GM10266 (cell line): ENCODE data around the gene ANAPC13.

ENCODE experiments used
- DNase-seq: peaks from one replicate; pipeline ENCODE4 v3.0.0; 2012; ENCODE audit errors: extremely low spot score
- TF ChIP-seq, protein P1 (sequence below): IDR thresholded peaks from 2 replicates; pipeline ENCODE4 v1.5.1; 2012; ENCODE audit warnings: mild to moderate bottlenecking, low read depth; ENCODE audit not compliant: control insufficient read depth, insufficient read depth; ENCODE audit errors: missing control alignments

Gene ANAPC13

DNA sequence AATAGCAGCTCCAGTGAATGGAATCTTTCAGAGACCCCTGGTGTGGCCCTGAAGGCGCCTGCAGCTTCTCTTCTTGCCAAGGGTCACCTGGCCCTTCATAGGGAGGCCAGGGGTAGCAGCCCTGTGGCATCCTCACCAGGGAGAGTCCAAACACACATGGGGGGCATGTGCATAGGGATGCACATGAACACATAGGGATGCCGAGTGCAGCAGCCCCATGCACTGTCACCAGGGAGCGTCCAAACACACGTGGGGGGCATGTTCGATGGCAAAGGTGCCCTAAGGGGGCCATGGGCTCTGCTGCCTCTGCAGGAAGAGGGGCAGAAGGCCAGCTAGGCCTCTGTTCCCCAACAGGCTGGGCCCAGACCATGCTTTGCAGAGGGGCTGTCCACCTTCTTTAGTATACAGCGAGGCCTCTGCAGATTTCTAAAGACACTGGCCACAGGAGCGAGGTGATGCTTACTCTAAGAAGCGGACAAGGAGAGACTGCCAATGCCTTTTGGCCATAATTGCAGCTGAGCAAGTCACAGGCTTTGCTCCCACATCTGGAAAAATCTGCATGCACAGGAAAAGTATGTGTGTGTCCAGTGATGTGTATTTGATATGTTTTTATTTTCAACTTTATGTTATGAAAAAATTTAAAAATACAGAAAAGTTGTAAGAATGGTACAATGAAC, 21.0 kb downstream of the ANAPC13 start:
- no peak for DNase-seq
- TF ChIP-seq, protein P1, sequence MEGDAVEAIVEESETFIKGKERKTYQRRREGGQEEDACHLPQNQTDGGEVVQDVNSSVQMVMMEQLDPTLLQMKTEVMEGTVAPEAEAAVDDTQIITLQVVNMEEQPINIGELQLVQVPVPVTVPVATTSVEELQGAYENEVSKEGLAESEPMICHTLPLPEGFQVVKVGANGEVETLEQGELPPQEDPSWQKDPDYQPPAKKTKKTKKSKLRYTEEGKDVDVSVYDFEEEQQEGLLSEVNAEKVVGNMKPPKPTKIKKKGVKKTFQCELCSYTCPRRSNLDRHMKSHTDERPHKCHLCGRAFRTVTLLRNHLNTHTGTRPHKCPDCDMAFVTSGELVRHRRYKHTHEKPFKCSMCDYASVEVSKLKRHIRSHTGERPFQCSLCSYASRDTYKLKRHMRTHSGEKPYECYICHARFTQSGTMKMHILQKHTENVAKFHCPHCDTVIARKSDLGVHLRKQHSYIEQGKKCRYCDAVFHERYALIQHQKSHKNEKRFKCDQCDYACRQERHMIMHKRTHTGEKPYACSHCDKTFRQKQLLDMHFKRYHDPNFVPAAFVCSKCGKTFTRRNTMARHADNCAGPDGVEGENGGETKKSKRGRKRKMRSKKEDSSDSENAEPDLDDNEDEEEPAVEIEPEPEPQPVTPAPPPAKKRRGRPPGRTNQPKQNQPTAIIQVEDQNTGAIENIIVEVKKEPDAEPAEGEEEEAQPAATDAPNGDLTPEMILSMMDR: no peak

DNA sequence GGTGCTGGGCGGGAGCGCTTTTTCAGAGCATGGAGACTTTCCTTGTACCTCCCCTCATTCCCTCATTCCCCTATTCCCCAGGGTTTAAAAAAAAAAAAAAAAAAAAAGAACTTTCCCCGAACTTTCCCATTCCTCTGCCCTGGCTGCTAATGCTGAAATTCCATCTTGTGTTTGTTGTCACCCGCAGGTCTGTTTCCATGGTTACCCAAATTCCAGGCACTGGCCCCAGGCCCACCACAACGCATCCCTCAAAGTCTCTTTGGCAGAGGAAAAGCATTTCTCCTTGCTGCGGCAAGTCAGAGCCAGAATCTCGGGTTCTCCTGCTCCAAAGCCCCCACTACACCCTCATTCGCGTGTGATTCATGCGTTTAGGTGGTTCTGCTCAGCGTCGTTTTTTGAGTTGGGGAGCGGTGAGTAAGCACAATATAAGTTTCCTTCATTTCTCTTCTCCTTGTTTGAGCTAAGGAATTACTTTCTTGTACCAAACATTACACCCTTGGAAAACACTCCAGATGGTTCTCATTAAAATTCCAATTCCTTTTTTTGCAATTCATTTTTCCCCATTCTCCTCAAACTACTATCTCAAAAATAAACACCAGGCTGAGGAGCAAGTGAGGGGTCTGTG, 21.6 kb downstream of the ANAPC13 start:
- TF ChIP-seq, protein P1: no peak
- DNase-seq: no peak

DNA sequence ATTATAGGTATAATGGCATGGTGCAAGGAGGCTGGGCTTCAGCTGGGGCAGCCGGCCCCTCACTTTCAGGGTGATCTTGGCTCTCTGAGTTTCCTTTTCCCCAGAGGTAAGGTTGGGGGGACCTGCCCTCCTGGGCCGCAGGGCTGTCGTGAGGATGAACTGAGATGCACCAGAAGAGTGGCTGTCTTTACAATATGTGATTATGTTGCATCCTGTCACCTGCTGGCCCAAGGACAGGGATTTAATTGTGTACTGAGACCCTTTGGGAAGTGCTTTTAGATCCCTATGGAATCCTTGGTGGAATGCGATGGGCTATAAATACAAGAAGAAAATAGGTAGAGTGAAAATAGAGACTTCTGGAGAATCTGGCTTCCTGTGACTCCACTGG, 22.1 kb downstream of the ANAPC13 start:
- TF ChIP-seq, protein P1: no peak
- no peak for DNase-seq

DNA sequence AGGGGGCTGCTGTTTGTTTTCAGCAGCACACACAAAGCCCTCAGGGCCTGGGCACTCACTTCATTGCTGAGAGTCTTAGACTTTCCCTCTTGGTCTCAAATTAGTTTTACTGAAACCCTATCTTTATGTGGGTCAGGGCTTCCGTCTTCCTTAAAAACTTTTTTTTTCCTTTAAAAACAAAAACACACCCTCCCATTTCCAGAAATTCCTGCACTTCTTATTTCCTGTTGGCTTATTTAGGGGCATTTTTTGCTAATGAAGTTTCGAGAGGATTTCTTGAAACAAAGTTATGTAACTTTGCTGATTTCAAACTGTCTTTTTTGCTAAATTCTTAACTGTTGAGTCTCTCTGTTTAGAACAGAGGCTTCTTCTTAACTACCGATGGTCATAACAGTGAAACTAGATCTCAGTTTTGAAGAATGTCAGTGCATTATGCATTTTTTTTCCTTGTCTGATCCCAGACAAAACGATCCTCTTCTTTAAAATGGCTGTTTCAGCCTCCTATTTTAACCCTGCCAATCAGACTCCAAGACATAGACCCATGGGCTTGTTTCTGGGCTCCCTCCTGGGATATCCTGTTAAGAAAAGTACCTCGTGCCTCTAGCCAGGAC, 23.3 kb downstream of the ANAPC13 start:
- TF ChIP-seq, protein P1: no peak
- DNase-seq: no peak

DNA sequence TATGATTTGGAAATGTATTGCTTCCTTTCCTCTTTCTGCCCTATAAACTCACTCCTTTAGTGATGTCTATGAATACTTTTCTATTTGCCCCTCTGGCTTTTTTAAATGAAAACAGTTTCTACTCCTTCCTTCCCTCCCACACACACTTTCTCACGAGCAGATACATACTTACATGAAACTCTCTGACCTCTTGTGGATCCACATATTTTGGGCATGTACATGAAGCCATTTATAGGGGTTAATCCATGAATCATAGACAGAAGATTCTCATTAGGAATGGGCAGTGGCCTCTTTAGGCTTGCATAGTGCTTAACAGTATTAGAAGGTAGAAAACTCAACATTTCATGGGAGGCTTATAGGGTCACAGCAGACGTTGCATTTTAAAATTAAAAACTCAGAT, 24.8 kb downstream of the ANAPC13 start:
- DNase-seq: no peak
- TF ChIP-seq, protein P1: no peak

DNA sequence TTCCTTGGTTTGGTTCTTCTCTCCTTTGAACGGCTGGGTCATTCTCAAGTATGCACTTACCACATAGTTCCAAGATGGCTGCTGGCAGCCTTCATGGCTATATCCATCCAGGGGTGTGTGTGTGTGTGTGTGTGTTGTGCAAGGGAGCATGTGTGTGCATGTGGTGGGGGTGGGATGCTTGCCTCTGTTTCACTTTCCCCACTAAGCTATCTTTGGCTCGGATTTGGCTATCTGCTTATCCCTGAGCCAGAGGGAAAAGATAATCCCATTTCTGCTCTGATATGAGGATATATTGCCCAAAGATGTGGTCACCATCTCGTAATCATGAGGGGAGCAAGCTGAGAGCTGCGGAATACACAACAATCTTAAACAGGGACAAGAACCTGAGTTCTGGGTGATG, 26.2 kb downstream of the ANAPC13 start:
- TF ChIP-seq, protein P1: no peak
- DNase-seq: no peak

DNA sequence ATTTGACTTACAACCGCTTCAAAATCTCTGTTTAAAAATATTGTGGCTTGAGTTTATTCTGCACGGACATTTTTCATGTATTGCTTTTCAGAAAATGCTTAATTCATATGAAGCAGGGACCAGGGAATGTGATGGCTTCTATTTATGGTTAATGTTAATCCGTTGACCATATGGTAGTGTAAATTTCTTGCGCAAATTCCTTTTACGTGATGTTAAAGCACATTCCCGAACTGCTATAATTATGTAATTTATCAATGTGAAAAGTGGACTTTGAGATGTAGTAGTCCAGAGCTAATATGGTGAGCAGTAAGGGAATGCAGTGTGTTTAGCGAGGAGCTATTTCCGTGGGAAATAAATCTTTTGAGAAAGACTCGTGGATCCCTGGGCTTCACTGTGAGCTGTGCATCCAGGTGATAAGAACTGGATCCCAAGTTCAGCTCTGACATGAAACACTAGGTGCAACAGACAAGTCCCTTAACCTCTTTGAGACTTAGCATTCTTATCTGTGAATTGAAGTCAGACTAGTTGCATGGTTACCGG, 27.3 kb downstream of the ANAPC13 start:
- TF ChIP-seq, protein P1: no peak
- DNase-seq: no peak
